NT2/D1 (cell line): ENCODE data around the gene DNMT3A.

ENCODE experiments used
- YY1 ChIP-seq: IDR thresholded peaks from 2 replicates; pipeline ENCODE4 v1.6.1; 2011; ENCODE audit not compliant: insufficient read length, insufficient read depth
- ZNF274 ChIP-seq: IDR thresholded peaks from 2 replicates; pipeline ENCODE4 v1.6.1; 2011; ENCODE audit warnings: mild to moderate bottlenecking, low read depth, low read length

- TF ChIP-seq YY1 (no peak), ZNF274 (no peak)
These were observed 23.5 kb upstream of the DNMT3A start for GRCh38 chr2:25365241-25365640.
